ENCODE measurements around the gene TEN1.
"Not testable (repeated sequence)": the region's sequence is repeated elsewhere in the genome, so short reads cannot be mapped to it uniquely, and the experiment has no call there.

TEN1 gene

DNA sequence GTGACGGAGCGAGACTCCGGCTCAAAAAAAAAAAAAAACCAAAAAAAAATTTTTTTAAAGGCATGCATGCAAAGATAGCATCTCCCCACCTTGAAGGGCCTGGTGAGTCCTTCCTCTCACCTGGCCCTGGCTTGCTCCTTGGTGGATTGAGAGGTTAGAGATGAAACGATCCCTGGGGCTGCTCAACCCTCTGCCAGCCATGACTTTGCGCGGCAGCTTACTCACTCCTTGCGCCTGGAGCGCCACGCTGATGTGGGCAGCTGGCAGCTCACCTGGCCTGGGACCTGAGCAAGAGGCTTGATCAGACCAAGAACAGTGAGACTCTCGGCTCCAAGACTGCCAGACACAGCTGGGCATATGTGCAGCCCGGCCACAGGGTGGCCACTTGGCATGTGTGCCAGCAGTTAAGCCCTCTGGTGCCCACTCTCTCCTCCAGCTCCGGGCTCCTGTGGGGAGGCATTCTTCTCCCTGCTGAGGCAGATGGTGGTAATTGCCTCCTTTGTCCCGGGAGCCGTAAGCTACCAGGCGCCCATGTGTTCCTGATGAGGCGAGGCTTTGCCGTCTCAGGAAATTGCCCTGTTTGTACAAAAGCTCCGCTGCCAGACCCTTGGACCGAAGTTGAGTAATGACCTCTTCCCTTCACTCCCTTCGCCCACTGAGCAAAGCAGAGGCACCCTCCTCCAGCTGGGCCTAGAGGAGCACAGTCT is 53.2 kb downstream of the TEN1 start:
- DNase-seq = no peak

DNA sequence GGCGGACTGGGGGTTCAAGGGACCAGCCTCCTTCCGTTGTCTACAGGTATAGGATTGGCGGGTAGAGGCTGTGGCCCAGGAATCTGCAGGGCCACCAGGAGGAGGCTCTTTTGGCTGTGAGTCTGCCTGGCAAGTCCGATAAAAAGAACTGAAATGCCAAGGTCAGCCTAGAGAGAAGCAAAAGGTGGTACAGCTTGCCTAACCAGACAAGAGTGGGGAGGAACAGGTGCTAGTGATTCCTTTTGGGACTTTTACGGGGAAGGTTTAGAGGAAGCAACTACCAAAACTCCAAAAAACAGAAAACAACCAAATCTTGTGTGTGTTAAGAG is 53.7 kb downstream of the TEN1 start:
- no peak for DNase-seq

DNA sequence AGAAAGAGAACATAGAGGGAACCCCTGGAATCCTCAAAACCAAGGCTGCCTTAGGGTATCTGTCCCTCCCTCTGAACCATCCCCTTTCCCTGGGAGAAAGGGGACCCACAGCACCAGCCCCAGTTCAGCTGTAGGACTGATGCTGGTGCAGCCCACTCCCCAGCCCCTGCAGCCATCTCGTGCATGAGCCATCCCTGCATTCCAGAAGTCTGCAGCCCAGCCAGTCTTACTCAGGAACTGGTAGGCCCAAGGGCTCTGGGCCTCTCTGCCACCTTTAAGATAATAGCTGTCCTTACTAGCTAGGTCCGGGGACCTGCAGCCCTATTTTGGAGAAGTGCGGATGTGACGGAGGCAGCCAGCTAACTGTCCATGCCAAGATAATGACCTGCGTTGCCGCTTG is 54.1 kb downstream of the TEN1 start:
- DNase-seq = no peak

DNA sequence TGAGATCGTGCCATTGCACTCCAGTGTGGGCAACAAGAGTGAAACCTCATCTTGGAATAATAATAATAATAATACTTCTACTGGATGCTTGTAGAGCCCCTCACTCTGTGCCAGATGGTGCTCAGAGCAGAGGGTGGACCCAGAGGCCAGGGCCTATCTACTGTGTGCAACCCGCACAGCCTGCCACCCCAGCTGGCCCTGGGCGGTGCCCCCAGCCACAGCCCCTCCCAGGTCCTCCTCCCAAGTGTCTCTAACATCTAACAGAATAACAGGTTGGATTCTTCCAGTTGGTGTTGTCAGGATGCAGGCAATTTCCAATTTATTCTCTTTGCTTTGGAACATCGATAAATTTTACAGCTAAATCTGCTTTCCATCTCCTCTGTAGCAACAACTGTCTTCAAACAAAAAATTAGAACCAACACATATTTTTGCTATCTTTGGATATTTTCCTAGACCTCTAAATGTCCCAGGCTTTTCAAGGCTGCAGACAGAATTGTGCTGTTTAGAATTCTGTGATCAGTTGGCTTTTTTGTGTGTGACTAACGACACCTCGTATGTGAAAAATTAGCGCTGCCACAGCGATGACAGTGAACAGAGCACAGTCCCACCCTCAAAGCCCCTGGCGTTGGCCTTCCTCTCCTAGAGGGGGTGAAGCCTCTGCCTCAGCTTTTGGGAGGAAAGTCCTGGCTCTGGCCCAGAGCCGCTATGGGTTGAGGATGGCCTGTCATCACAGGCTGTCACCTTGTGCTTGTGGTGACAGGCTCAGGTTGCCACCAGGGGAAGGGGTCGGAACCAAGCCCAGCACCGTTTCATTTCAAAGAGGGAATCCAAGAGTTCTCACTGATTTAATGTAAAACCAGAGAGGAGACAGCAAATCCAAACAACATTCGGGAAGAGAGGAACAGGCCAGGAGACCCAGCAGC is 55.6 kb downstream of the TEN1 start:
- no peak for DNase-seq

DNA sequence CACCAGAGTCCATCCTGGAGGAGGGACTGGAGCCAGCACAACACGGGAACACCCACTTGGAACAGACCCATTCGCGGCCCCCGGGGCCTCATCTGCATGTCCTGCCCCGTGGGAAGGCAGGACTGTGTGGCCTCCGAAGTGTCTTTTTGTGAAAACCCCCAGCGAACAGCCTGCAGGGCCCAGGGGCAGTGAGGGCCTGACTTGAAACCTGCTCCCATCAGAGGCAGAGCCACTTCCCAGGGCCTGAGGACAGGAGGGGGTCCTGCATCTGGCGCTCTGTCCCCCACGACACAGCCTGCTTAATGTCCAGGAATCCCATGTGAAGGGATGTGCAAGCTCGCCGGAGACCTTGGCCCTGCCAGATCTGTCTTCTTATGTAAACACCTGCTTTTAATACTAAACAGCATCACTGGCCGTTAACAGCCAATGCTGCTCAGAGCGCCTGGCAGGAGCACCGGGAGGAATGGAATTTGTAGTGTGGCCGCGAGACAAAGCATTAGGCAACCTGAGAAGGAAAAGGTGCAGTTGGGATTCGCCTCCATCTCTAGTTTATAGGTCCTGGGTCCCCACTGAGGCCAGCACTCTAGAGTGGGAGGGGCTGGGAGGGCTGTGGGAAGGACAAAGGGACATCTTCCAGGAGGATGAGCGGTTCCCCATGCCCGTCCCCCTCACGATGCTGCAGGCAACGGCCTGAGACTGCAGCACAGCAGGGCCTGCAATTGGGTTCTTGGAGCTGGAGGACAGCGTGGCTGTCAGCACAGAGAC is 57.6 kb downstream of the TEN1 start:
- no peak for DNase-seq

DNA sequence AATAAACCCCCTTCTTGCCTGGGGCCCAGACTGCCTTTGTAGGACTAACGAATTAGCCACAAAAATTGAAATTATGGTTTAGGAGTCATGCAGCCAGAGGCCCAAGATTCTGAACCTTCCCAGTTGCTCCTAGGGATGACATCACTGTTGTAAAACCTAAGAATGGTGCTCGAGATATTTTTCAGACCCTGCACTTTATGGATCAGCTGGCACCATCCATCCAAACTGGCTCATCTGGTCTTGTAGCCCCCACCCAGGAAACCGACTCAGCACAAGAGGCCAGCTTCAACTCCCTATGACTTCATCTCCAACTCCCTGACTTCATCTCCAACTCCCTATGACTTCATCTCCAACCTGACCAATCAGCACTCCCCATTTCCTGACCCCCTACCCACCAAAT is 59.0 kb downstream of the TEN1 start:
- DNase-seq = no peak

DNA sequence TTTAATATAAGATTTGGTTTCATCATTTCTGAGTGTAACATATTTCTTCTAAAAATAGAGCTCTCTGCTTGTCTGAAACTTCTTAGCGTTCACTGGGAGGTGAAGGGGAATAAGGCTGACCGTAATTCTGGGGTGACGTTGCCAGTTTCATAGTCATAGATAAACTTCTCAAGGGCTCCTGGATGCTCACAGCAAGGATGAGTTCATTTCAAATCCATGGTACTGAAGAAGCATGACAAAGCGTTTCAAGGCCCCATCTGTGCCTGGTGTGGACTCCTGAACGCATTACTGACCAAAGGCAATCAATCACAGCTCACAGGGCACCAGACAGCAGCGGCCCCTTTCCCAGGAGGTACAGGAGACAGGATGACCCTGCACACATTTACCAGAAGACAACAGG is 60.1 kb downstream of the TEN1 start:
- DNase-seq = no peak

DNA sequence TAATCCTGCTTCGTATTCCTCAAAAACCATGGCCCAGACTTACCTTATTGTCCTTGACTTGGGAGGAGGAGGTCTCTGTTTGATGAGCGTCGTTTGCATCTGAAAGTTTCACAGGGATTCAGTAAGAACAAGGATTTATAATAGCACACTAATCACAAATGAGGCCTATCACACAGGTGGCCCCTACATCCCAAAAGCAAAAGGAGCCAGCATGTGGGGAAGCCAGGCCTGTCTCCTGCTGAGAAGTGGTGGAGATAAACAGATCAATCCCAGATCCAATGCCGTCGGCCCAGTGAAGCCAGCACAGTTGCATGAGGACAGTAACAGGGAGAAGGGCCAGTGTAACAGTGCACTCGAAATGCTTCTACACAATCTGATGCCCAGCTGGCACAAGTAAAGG is 61.3 kb downstream of the TEN1 start:
- DNase-seq = no peak

DNA sequence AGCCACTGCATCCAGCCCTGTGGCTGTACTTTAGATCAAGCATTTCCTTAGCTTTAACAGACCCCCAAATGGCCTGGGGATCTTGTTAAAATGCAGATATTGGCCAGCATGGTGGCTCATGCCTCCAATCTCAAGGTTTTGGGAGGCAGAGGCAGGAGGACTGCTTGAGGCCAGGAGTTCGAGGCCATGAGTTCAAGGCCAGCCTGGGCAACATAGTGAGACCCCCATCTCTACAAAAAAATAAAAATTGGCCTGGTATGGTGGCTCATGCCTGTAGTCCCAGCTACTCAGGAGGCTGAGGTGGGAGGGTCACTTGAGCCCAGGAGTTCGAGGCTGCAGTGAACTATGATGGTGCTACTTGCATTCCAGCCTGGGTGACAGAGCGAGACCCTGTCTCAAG is 63.8 kb downstream of the TEN1 start:
- not testable (repeated sequence) for DNase-seq

DNA sequence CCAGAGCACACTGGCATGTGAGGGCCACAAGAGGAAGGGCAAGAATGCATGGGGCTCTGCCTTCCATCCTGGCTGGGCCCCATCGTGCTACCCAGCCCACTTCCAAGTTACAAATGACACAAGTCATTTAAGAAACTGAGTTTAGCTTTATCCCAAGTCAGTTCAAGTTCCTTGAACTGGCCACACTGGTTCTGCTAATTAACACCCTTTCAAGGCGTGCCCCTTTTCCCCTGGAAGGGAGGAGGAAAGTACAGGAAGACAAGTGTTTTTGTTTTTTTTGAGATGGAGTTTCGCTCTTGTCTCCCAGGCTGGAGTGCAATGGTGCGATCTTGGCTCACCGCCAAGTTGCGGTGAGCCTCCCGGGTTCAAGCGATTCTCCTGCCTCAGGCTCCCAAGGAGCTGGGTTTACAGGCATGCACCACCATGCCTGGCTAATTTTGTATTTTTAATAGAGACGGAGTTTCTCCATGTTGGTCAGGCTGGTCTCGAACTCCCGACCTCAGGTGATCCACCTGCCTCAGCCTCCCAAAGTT is 65.5 kb downstream of the TEN1 start:
- DNase-seq = not testable (repeated sequence)

DNA sequence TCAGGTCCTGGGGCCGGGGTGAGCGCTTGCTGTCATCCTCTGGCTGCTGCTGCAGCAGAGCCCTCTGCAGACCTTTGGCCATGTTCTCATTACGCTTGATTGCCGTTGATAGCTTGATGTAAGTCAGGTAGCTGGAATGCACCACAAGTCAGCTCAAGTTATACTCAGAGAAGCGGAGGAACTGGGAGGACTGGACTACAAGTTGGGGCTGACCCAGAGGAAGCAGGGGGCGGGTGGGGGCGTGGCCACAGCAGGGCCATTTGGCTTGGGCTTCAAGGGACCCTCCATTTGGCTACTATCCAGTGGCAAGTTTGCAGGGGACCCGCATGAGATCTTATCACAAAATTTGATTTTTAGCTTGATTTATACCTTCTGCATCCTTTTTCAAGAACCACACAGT is 67.0 kb downstream of the TEN1 start:
- no peak for DNase-seq

DNA sequence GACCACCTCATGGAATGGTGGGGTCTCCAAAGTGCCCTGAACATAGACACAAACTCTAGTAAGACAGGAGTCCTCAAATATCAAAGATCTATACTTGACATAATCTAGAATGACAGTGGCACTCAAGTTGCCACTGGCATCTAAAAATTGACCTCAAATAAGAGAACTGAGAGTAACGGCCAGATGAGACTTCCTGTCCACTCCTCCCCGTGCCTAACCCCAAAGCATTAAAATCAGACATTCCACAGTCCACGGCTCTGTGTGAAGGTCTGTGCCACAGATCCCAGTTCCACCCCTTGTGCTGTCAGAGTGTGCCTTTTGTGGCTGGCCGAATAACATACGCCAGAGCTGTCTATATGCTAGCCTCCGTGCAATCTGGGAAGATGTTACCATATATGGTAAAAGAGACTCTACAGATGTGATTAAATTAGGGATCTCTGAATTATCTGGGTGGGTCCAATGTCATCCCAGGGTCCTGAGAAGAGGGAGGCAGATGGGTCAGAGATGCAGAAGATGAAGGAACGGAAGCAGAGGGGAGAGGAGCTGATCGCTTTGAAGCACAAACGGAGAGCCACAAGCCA is 69.1 kb downstream of the TEN1 start:
- no peak for DNase-seq

DNA sequence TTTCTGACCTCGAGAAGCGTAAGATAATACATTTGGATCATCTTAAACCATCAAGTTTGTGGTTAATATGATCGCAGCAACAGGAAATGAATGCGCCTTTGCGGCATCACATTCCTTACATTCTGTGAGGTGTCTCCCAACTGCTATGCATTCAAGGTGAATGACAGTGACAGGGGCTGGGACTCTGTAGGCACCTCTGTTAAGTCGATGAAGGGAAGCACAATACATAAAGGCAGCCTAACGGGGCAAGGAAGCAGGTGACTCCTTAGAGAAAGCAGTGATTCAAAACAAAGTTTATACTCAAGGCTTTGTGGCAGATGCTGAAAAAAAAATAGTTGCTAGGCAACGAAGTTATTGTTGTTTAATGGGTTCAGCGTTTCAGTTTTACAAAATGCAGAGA is 69.7 kb downstream of the TEN1 start:
- DNase-seq = no peak

DNA sequence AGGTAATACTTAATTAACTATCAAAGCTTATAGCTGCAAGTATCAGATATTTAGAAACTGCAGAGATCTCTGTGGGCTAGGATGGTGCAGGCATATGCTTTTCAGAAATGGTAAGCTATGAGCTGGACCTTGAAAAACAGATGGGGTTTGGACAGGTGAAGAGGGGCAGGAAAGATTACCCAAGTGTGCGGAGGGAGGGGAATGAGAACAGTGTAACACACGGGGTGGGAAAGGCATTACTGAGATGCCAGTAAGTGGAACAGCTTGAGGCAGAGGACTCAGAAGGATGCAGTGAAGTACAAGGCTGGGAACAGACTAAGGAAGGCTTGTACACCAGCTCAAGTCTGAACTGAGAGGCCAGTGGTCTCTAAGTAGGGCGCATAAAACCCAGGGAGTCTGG is 70.2 kb downstream of the TEN1 start:
- DNase-seq = no peak

DNA sequence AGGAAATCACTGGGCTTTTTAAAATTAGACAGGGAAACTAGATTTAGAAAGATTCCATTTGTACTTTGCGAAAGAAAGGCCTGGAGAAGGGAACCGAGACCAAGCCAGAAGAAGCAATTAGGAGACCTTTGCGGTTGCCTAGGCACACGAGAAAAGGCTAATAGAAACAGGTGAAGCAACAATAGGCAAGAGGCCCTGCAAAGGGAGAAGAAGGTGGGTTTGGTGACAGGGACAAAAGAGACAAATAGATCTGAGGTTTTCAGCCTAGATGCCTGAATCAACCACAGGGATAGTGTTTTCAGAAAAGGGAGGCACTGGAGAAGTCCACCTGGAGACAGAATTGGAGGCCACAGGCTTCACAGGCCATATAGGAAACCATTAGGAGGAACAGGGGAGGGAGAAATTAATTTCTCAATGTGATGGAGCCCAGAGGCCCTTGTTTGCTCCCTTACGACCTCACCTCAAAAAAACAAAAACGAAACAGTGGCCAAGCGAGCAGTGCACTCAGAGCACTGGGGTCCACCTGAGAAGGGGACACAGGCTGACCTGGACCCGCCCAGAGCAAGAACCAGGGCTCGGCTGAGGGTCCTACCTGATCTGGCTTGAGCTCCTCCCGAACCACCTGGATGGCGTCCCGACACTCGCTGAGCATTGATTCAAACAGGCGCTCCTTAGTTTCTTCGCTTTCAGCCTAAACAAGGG is 70.9 kb downstream of the TEN1 start:
- peak; percentile 24 for DNase-seq

Data from retina (tissue), 1 donor.